Calu3 (cell line): ENCODE measurements around the gene RNF157. TPM values are rescaled to one million over a fixed set of nuclear protein-coding genes. Genes with fewer than 3 reads are reported as not detected.

ENCODE experiments used
- BruUV-seq: library from RNA; stranded (reverse); fragments of 400-500 nt; replicated peaks from 2 replicates; lab custom pipeline; 2021; lab: Mats Ljungman, UMichigan
- CTCF ChIA-PET: fragments of 300-600 bp; sonication (Branson Sonifier 250); formaldehyde crosslinking; loops from one replicate; lab custom pipeline; 2022; ENCODE audit warnings: antibody characterized with exemption; lab: Charles Lee
- DNase-seq: peaks from one replicate; pipeline ENCODE4 v3.0.0; 2022
- H3K27ac Mint-ChIP-seq: one replicate; pipeline ENCODE4 v1.8.0; 2022; ENCODE audit warnings: mixed read lengths; ENCODE audit not compliant: unreplicated experiment
- H3K27me3 Mint-ChIP-seq: one replicate; pipeline ENCODE4 v1.8.0; 2022; ENCODE audit warnings: mixed read lengths; ENCODE audit not compliant: unreplicated experiment
- H3K36me3 Mint-ChIP-seq: one replicate; pipeline ENCODE4 v1.8.0; 2022; ENCODE audit warnings: mild to moderate bottlenecking, moderate library complexity, mixed read lengths; ENCODE audit not compliant: insufficient read depth, unreplicated experiment
- H3K4me1 Mint-ChIP-seq: one replicate; pipeline ENCODE4 v1.8.0; 2022; ENCODE audit warnings: mild to moderate bottlenecking, low read depth, mixed read lengths; ENCODE audit not compliant: unreplicated experiment
- H3K4me3 Mint-ChIP-seq: one replicate; pipeline ENCODE4 v1.8.0; 2022; ENCODE audit warnings: mild to moderate bottlenecking, low read depth, moderate library complexity, mixed read lengths; ENCODE audit not compliant: unreplicated experiment
- H3K9me3 Mint-ChIP-seq: one replicate; pipeline ENCODE4 v1.8.0; 2022; ENCODE audit warnings: low read depth, mixed read lengths; ENCODE audit not compliant: unreplicated experiment
- CTCF ChIP-seq: fragments of 200-600 bp; IDR thresholded peaks from one replicate; pipeline ENCODE4 v1.8.0; 2022; ENCODE audit warnings: antibody characterized with exemption; ENCODE audit not compliant: unreplicated experiment
- intact Hi-C: fragments of 100-400 bp; cut with micrococcal nuclease; formaldehyde crosslinking; loops from one replicate; pipeline ENCODE4 v1.10.0; 2022; ENCODE audit not compliant: unreplicated experiment
- total RNA-seq: library from RNA; stranded (reverse); gene quantifications from 2 replicates; pipeline ENCODE4 v1.2.3, GENCODE V29; 2022

RNF157 gene
- total RNA-seq, 1 experiment from 2014 or later, result 17.6 TPM

GRCh38 chr17:76265624-76266243 lies 25.4 kb upstream of the RNF157 start:
- CTCF ChIA-PET, result interaction anchor here (0.6 to 1.8 kb wide), 2 partner anchors 14 to 156 kb away, joined by 5 to 11 read pairs; no protein-coding TSS in a partner anchor
- peaks cover 75% of the 10 kb centered on the region for H3K36me3 Mint-ChIP-seq
- H3K9me3 Mint-ChIP-seq, result no peaks in the 10 kb centered on the region
- H3K4me1 Mint-ChIP-seq, result peaks cover 47% of the 10 kb centered on the region
- H3K27me3 Mint-ChIP-seq, result no peaks in the 10 kb centered on the region
- H3K27ac Mint-ChIP-seq, result peak overlapping the region; percentile 72
- H3K4me3 Mint-ChIP-seq, result peak overlapping the region; percentile 90
- TF ChIP-seq CTCF, result no peak
- BruUV-seq, result no TSS peak
- peak; percentile 64 for DNase-seq
- intact Hi-C loops, result no loop called here

- CTCF ChIA-PET, result interaction anchor here (0.6 to 1.8 kb wide), 5 partner anchors 15 to 417 kb away, joined by 3 to 11 read pairs (median 3); no protein-coding TSS in a partner anchor
- intact Hi-C loops, result no loop called here
- no TSS peak for BruUV-seq
These were observed 24.7 kb upstream of the RNF157 start, which contains the start of gene UBALD2 for GRCh38 chr17:76264755-76265623. Gene UBALD2 (plus strand): TSS chr17:76265348. CDS start chr17:76265506, 158 bp downstream.

GRCh38 chr17:76264425-76264754 lies 24.1 kb upstream of the RNF157 start:
- TSS peak; percentile 48 for BruUV-seq
- peak overlapping the region; percentile 90 for H3K4me3 Mint-ChIP-seq
- H3K27ac Mint-ChIP-seq, result peak overlapping the region; percentile 93
- H3K36me3 Mint-ChIP-seq, result peaks cover 71% of the 10 kb centered on the region
- no peaks in the 10 kb centered on the region for H3K27me3 Mint-ChIP-seq
- CTCF ChIA-PET, result interaction anchor here (0.6 to 1.8 kb wide), 5 partner anchors 15 to 417 kb away, joined by 3 to 11 read pairs (median 3); no protein-coding TSS in a partner anchor
- TF ChIP-seq CTCF, result no peak
- H3K4me1 Mint-ChIP-seq, result peaks cover 55% of the 10 kb centered on the region
- no peaks in the 10 kb centered on the region for H3K9me3 Mint-ChIP-seq
- intact Hi-C loops, result no loop called here
- DNase-seq, result no peak

More at GRCh38 chr17:76264755-76265623, 24.7 kb upstream of the RNF157 start, which contains the start of gene UBALD2:
- Mint-ChIP-seq H3K36me3 (peaks cover 75% of the 10 kb centered on the region), H3K4me1 (peaks cover 50% of the 10 kb centered on the region), H3K27me3 (no peaks in the 10 kb centered on the region), H3K4me3 (peak within 1 kb of the TSS; percentile 90), H3K27ac (peak within 1 kb of the TSS; percentile 93), H3K9me3 (no peaks in the 10 kb centered on the region)
- TF ChIP-seq CTCF, result no peak
- DNase-seq, result peak; percentile 99

- Mint-ChIP-seq H3K9me3 (no peaks in the 10 kb centered on the region), H3K4me1 (peaks cover 60% of the 10 kb centered on the region), H3K27me3 (no peaks in the 10 kb centered on the region), H3K36me3 (peaks cover 70% of the 10 kb centered on the region), H3K4me3 (peak overlapping the region; percentile 90), H3K27ac (peak overlapping the region; percentile 93)
- intact Hi-C loops, result no loop called here
- no peak for DNase-seq
- no peak for TF ChIP-seq CTCF
- CTCF ChIA-PET, result interaction anchor here (0.5 to 1.8 kb wide), 9 partner anchors 16 to 418 kb away, joined by 3 to 11 read pairs (median 4); partner anchors contain the start of gene WBP2
- no TSS peak for BruUV-seq
These were observed 23.6 kb upstream of the RNF157 start for GRCh38 chr17:76263896-76264295.
